Measurements from ENCODE around the gene COQ5.

COQ5 gene

DNA sequence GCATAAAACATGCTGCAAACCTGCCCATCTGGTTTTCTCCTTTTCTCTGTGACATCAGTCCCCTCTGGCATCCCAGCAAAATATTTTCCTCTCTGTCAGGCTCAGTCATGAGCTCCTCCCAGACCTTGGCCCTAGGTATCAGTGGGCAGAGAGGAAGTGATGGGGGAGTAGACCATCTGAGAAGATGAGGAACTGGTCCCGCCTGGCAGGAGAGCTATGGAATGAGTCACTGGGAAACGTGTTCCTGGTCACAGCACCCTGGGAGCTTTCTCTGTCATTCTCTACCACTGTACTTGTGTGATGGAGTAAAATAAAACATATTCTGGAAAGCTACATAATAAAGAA, 54.4 kb downstream of the COQ5 start:
- no peaks in the 10 kb centered on the region for H3K9me3 Mint-ChIP-seq
- H3K4me3 Mint-ChIP-seq = no peak overlapping the region
- H3K27ac Mint-ChIP-seq = no peak overlapping the region
- no peaks in the 10 kb centered on the region for H3K27me3 Mint-ChIP-seq
- H3K4me1 Mint-ChIP-seq = peaks cover 20% of the 10 kb centered on the region
- H3K36me3 Mint-ChIP-seq = no peaks in the 10 kb centered on the region

DNA sequence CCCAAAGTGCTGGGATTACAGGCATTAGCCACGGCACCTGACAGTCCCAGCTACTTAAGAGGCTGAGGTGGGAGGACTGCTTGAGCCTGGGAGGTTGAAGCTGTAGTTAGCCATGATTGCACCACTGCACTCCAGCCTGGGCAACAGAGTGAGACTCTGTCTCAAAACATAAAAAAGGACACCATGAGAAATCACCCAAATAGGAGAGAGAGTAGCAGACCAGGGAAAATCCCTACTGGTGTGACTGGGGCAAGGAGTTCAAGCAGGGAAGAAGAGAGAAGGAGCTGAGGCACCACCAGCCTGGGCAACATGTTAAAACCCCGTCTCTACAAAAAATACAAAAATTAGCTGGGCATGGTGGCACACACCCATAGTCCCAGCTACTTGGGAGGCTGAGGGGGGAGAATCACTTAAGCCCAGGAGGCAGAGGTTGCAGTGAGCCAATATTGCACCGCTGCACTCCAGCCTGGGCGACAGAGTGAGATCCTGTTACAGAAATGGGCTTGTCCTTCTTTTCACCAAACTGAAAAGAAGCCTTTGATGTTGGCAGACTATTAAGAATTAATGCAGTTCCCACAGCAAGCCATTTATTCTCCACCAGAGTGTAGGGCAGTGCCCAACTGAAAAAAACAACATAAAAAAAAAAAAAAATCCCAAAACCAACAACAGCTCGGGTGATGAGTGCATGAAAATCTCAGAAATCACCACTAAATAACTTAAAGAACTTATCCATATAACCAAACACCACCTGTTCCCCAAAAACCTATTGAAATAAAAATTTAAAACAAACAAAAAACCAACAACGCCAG, 54.9 kb downstream of the COQ5 start:
- no peaks in the 10 kb centered on the region for H3K27me3 Mint-ChIP-seq
- H3K27ac Mint-ChIP-seq = no peak overlapping the region
- peaks cover 19% of the 10 kb centered on the region for H3K4me1 Mint-ChIP-seq
- H3K4me3 Mint-ChIP-seq = no peak overlapping the region
- no peaks in the 10 kb centered on the region for H3K9me3 Mint-ChIP-seq
- H3K36me3 Mint-ChIP-seq = no peaks in the 10 kb centered on the region

DNA sequence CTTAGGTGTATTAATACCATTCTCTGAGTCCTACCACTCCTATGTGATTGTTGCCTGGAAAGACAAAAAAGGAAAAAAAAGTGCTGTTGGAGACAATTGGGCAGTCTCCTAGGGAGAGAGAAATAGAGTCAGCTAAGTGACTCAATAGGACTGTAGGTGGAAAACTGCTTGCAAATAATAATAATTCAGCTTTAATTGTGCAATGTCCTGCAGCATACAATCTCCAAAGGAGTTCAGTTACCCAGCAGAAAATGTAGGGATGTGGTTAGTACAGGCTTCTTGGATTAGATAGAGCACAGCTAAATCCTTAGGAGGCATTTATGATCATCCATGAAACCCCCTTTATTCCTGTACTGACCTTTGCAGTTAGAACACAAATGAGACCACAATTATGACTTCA, 56.4 kb downstream of the COQ5 start:
- Mint-ChIP-seq H3K4me1 (peaks cover 26% of the 10 kb centered on the region), H3K27ac (no peak overlapping the region), H3K36me3 (no peaks in the 10 kb centered on the region), H3K4me3 (no peak overlapping the region), H3K27me3 (no peaks in the 10 kb centered on the region), H3K9me3 (no peaks in the 10 kb centered on the region)

DNA sequence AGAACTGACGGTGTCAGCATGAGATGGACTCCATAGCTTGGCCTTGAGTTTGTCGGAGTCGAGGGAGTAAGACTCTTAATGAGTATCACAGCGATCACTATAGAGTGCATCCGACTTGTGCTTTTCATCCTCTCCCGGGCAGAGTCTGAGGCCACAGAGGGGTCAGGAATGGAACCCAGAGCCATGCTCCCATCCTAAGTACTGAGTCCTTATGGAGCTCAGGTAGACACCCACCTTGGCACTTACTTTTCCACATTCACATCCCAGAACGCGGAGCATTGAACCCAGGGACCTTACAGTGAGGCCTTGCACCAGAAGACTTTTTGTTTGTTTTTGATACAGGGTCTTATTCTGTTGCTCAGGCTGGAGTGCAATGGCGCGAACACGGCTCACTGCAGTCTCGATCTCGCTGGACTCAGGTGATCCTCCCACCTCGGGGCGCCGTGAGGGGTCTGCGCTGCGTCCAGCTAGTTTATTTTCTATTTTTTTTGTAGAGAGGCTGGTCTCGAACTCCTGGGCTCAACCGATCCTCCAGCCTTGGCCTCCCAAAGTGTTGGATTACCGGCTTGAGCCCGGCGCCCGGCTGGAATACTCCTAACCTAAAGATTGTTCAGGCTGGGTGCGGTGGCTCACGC, 58.7 kb downstream of the COQ5 start:
- peaks cover 46% of the 10 kb centered on the region for H3K4me1 Mint-ChIP-seq
- no peaks in the 10 kb centered on the region for H3K9me3 Mint-ChIP-seq
- H3K27ac Mint-ChIP-seq = no peak overlapping the region
- H3K36me3 Mint-ChIP-seq = peaks cover under 1% of the 10 kb centered on the region
- peak overlapping the region; percentile 91 for H3K4me3 Mint-ChIP-seq
- no peaks in the 10 kb centered on the region for H3K27me3 Mint-ChIP-seq

DNA sequence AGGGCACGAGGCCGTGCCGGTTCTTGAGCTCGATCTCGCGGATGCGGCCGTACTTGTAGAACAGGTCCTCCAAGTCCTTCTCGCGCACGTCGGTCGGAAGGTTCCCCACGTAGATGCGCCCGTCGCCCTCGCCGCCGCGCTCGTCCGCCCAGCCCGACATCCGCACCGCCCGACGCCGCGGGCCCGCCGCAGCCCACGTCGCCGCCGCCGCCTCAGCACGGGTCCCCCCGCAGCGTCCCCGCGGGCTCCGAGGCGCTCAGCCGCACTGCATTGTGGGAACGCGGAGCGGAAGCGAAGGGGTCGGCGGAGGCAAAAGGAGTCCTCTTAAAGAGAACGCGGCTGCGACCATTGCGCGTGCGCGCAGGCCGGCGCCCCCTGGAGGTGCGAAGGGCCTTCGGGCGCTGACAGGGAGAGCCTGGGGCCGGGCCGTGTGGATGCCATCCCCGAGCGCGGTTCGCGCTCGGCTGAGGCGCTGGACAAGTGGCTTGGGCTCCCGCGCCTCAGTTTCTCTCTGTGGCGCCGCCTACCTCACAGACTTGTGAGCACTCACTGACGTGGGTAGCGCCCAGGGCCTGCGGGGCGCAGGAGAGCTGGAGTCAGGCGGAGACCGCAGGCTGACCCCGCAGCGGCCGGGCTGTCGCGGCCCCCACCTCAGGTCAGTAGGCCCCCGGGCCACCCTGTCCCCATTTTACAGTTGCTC, 59.4 kb downstream of the COQ5 start, which contains the start of gene SRSF9:
Gene SRSF9 (minus strand): TSS at position 299 of the 700 bp plus-strand sequence. CDS start 139 bp downstream, at position 160.
- Mint-ChIP-seq H3K27ac (peak within 1 kb of the TSS; percentile 79), H3K4me1 (peaks cover 50% of the 10 kb centered on the region), H3K9me3 (no peaks in the 10 kb centered on the region), H3K4me3 (peak within 1 kb of the TSS; percentile 91), H3K36me3 (peaks cover 3% of the 10 kb centered on the region), H3K27me3 (no peaks in the 10 kb centered on the region)

DNA sequence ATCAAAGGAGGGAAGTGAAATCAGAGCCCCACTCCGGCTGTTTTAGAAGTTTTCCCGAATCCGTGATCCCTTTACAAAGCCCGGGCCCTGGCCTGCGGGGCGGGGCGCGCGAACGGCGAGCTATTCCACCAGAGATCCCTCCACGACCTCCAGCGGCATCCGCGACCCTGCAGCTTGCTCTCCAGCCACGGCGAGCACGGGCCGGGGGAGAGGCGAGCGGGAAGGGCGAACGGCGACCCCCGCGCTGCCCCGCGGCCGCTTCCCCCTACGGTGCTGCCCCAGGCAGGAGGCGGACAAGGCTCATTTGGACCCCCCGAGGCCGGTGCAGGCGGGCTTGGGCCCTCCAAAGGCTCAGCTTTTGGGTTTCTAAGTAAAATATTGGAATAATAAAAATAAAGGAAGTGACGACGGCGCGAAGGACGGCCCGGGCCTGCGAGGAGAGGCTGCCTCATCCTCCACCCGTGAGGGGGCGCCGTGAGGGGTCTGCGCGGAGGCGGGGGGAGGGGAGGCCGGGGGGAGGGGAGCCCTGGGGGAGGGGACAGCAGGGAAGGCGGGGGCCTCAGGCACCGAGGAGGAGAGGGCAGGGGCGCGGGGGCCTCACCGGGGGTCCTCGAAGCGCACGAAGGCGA, 60.0 kb downstream of the COQ5 start:
- Mint-ChIP-seq H3K36me3 (peaks cover 4% of the 10 kb centered on the region), H3K9me3 (no peaks in the 10 kb centered on the region), H3K27ac (peak overlapping the region; percentile 79), H3K4me3 (peak overlapping the region; percentile 91), H3K4me1 (peaks cover 53% of the 10 kb centered on the region), H3K27me3 (no peaks in the 10 kb centered on the region)

DNA sequence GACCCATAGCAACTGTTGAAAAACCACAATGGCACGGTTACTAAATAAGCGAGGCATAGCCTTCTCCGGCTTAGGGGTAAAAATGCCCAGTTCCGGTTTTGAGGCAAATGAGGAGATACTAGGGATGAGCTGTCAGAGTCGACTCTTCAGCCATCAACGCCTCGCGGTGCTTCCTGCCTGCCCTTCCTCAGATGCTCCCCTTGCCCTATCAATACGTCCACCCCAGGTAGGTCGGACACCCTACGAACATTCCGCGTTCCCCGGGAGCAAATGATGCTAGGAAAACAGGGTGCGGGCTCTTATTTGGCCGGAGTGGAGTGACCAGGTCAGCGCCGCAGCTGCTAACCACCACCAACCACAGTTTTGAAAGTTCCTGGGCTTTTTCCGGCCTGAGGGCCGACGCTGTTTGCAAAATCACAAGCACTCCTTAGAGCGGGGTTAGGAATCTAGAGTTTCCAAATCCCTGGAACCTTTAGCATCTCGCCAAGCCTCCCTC, 60.6 kb downstream of the COQ5 start:
- H3K27me3 Mint-ChIP-seq = no peaks in the 10 kb centered on the region
- peak overlapping the region; percentile 79 for H3K27ac Mint-ChIP-seq
- H3K9me3 Mint-ChIP-seq = no peaks in the 10 kb centered on the region
- H3K4me1 Mint-ChIP-seq = peaks cover 53% of the 10 kb centered on the region
- H3K36me3 Mint-ChIP-seq = peaks cover 4% of the 10 kb centered on the region
- H3K4me3 Mint-ChIP-seq = peak overlapping the region; percentile 91

DNA sequence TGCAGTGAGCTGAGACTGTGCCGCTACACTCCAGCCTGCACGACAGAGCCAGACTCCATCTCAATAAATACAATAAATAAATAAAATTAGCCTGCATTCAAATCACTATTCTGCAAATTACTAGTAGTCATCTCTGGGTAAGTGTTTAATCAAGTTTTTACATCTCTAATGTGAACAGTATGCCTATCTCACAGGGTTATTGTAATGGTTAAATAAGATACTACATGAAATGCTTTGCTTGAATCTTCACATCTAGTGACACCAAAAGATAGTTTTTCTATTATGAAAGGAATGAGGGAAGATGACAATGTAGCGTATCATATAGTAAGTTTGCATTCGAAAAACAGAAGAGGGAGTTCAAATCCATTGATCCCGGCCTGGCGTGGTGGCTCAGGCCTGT, 61.5 kb downstream of the COQ5 start:
- Mint-ChIP-seq H3K9me3 (no peaks in the 10 kb centered on the region), H3K36me3 (peaks cover 4% of the 10 kb centered on the region), H3K4me3 (peak overlapping the region; percentile 91), H3K27ac (peak overlapping the region; percentile 19), H3K4me1 (peaks cover 48% of the 10 kb centered on the region), H3K27me3 (no peaks in the 10 kb centered on the region)

DNA sequence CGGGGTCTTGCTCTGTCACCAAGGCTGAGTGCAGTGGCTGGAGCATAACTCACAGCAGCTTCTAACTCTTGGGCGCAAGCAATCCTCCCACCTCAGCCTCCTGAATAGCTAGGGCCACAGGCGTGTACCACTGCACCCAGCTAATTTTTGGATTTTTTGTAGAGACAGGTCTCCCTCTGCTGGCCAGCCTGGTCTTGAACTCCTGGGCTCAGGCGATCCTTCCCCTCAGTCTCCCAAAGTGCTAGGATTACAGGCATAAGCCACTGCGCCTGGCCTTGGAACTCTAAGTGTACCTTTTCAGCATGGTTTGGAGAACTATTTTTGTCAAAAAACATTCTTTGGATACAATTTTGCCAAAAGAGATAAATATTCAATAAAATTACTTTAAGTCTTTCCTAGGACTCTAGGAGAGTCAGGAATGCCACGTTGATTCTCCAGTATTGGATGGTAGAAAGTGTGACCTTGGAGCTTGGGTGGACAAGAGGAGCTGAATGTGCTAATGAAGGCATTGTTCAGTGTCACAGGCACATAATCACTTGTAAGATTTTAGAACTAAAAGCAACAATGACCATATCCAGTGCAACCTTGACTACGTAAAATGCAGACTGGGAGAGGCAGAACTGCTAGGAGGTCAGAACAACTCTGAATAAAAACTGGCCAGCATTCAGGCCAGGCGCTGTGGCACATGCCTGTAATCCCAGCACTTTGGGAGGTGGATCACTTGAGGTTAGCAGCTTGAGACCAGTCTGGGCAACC, 62.2 kb downstream of the COQ5 start:
- Mint-ChIP-seq H3K4me3 (peak overlapping the region; percentile 44), H3K4me1 (peaks cover 41% of the 10 kb centered on the region), H3K36me3 (peaks cover 4% of the 10 kb centered on the region), H3K9me3 (no peaks in the 10 kb centered on the region), H3K27ac (no peak overlapping the region), H3K27me3 (no peaks in the 10 kb centered on the region)

DNA sequence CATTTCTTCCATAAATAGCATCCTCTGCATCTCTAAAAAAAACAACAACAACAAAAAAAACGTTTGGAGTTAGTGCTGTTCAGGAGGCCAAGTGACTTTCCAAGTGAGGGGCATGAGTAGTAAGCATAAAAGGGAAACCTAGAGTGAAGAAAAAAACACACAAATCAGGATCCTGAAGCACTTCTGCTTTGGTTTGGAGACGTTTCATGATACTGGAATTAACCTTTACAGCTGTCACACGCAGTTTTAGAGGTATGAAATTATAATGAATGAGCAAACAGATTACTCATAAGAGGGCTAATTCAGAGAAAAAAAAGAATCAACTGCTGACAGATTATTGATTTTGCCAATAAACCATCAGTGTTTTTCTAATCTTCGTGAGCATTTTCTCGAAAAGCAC, 63.2 kb downstream of the COQ5 start:
- Mint-ChIP-seq H3K9me3 (no peaks in the 10 kb centered on the region), H3K4me3 (peak overlapping the region; percentile 6), H3K4me1 (peaks cover 38% of the 10 kb centered on the region), H3K36me3 (peaks cover 6% of the 10 kb centered on the region), H3K27ac (peak overlapping the region; percentile 56), H3K27me3 (no peaks in the 10 kb centered on the region)

DNA sequence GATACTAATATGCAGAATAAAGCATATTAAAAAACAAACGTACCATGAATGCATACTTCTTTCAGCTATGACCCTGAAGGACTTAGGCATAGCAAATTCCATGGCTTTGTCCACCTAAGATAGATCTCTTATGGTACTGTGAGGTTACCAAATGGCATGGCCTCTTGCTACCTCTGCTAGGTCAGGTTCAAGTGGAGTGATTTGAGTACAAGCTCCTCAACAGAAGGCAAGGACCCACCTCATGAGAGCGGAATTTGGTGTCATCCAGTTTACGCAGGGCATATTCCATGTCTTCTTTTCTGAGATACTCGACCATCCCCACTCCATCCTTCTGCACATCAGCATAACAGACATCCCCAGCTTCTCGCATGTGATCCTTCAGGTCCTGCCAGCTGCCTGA, 65.2 kb downstream of the COQ5 start:
- Mint-ChIP-seq H3K4me3 (no peak overlapping the region), H3K27ac (no peak overlapping the region), H3K9me3 (no peaks in the 10 kb centered on the region), H3K36me3 (peaks cover 6% of the 10 kb centered on the region), H3K4me1 (peaks cover 35% of the 10 kb centered on the region), H3K27me3 (no peaks in the 10 kb centered on the region)

DNA sequence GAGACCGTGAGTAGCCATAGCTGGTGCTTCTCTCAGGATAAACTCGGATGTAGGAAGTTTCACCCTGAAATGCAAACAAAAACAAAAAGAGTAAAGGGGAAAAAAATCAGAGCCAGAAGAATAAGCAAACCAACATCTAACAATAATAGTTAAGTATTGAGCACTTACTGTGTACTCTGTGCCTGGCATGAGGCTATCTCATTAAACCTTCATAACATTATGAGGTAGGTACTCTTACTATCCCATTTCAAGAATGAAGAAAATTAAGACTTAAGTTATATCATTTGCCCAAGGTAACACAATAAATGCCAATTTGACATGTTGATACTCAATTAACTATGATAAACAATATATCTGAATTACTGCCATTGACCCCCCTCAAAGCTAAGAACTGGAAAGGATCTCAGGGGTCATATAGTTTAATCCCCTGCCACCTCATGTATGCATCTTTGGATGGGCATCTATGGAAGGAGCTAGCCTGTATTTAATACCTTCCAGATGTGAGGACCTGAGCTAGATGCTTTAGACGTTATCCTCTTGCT, 66.8 kb downstream of the COQ5 start:
- peaks cover 6% of the 10 kb centered on the region for H3K36me3 Mint-ChIP-seq
- peaks cover 25% of the 10 kb centered on the region for H3K4me1 Mint-ChIP-seq
- H3K27me3 Mint-ChIP-seq = no peaks in the 10 kb centered on the region
- no peak overlapping the region for H3K27ac Mint-ChIP-seq
- no peaks in the 10 kb centered on the region for H3K9me3 Mint-ChIP-seq
- H3K4me3 Mint-ChIP-seq = no peak overlapping the region

DNA sequence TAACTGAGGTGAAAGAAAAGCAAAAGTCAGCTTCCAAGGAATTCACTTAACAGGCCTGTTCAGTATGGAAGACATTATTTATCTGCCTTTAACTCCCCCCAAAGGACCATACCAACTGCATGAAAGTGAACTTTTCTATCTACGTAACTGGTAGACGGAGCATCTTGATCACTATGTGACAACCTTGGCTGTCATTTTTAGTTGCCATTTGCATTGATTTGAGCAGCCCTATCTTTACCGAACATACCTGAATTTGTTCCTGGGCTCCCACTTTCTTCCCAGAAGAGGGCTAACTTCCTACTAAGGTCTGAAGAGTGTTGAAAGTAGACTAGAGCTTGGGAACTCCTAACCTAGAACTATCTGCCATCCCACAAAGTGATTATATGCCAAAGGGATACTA, 68.8 kb downstream of the COQ5 start:
- no peak overlapping the region for H3K27ac Mint-ChIP-seq
- peaks cover 6% of the 10 kb centered on the region for H3K4me1 Mint-ChIP-seq
- no peak overlapping the region for H3K4me3 Mint-ChIP-seq
- H3K27me3 Mint-ChIP-seq = no peaks in the 10 kb centered on the region
- H3K36me3 Mint-ChIP-seq = peaks cover 5% of the 10 kb centered on the region
- no peaks in the 10 kb centered on the region for H3K9me3 Mint-ChIP-seq

DNA sequence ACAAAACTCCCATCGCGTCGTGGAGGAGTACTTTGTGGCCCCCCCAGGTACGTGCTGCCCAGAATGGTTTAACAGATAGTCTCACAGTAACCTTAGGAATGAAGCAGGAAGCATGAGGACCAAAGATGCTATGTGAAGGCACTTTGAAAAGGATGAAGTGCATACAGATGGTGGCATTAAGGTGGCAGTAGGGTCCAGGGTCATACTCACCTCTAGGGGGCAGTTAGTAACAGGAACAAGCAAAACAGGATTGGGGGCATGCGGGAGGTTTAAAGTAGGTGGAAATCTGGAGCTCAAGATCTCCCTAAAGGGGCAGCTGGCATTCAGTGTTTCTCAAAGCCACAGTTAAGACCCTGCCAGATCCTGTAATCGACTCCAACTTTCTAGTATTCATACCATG, 71.8 kb downstream of the COQ5 start:
- Mint-ChIP-seq H3K36me3 (peaks cover 3% of the 10 kb centered on the region), H3K4me3 (no peak overlapping the region), H3K9me3 (no peaks in the 10 kb centered on the region), H3K27ac (no peak overlapping the region), H3K4me1 (peaks cover 5% of the 10 kb centered on the region), H3K27me3 (no peaks in the 10 kb centered on the region)

DNA sequence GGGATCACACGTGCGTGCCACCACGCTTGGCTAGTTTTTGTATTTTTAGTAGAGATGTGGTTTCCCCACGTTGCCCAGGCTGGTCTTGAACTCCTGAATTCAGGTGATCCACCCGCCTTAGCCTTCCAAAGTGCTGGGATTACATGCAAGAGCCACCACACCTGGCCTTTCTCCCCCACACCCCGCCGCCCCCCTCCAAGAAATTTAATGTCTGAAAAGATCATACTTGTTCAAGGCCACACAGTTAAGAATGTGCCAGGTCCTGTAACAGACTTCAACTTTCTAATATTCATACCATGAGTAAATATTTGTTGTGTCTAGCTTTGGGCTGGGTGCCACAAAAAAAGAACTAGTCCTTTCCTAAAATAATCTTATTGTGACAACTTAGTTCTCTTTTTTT, 73.7 kb downstream of the COQ5 start:
- no peak overlapping the region for H3K27ac Mint-ChIP-seq
- no peaks in the 10 kb centered on the region for H3K9me3 Mint-ChIP-seq
- H3K4me1 Mint-ChIP-seq = peaks cover 5% of the 10 kb centered on the region
- H3K36me3 Mint-ChIP-seq = no peaks in the 10 kb centered on the region
- no peaks in the 10 kb centered on the region for H3K27me3 Mint-ChIP-seq
- H3K4me3 Mint-ChIP-seq = no peak overlapping the region

All from activated naive CD4-positive, alpha-beta T cell treated with anti-CD3 and anti-CD28 coated beads, Interleukin-2, amount 50 U/mL, for 24 hours (primary cell).